Colonic mucosa (tissue), 4 donors: Measurements from ENCODE around the gene WDR7. TPM values are rescaled to one million over a fixed set of nuclear protein-coding genes. Genes with fewer than 3 reads are reported as not detected.
A peak's percentile ranks its signal among the peaks of the same experiment; 100 is the strongest.

ENCODE experiments used
- DNase-seq: peaks from one replicate; pipeline ENCODE4 v3.0.0-alpha.2; 2020
- H3K27ac ChIP-seq: fragments of 200-600 bp; one replicate; pipeline ENCODE4 v1.8.0; 2021
- H3K27me3 ChIP-seq: fragments of 200-600 bp; one replicate; pipeline ENCODE4 v1.8.0; 2021
- H3K36me3 ChIP-seq: fragments of 200-600 bp; one replicate; pipeline ENCODE4 v1.8.0; 2021
- H3K4me1 ChIP-seq: fragments of 200-600 bp; one replicate; pipeline ENCODE4 v1.8.0; 2021; ENCODE audit warnings: mild to moderate bottlenecking
- H3K4me3 ChIP-seq: fragments of 200-600 bp; one replicate; pipeline ENCODE4 v1.8.0; 2021
- H3K9ac ChIP-seq, 2 donors: one replicate each; pipeline ENCODE4 v1.7.0; 2013; ENCODE audit warnings: control low read depth in 2 of 2, low read depth in 2 of 2, low read length in 2 of 2
- H3K9me3 ChIP-seq: fragments of 200-600 bp; one replicate; pipeline ENCODE4 v1.8.0; 2021
- CTCF ChIP-seq: fragments of 200-600 bp; IDR thresholded peaks from one replicate; pipeline ENCODE4 v1.8.0; 2022; ENCODE audit warnings: antibody characterized with exemption, mild to moderate bottlenecking
- intact Hi-C: fragments of 100-400 bp; cut with DNase I; formaldehyde crosslinking; loops from one replicate; pipeline ENCODE4 v1.14.1; 2022
- total RNA-seq, 2 donors: library from RNA; stranded (reverse); fragmentation: NEBNext Ultra II Directional in 1 of 2; extraction: Animal tissue kit (Norgen Biotek cat#: 25700) in 1 of 2; gene quantifications; one replicate each; pipeline ENCODE4 v1.2.1, GENCODE V29; 2021
- donor health status: healthy.
- donor health status: DM: no; HTN: no; CAD: no.
- donor health status: DM: no; HTN: no; CAD: no.

The WDR7 gene
- total RNA-seq = 10 to 100 TPM; 16.8 to 21.2 TPM

- H3K4me1 ChIP-seq = no peaks in the 10 kb centered on the region
- no peaks in the 10 kb centered on the region for H3K36me3 ChIP-seq
- peak within 1 kb of the TSS; percentile 86 to 92 for H3K9ac ChIP-seq
- peak within 1 kb of the TSS; percentile 72 for H3K4me3 ChIP-seq
- H3K27me3 ChIP-seq = no peaks in the 10 kb centered on the region
- no peaks in the 10 kb centered on the region for H3K9me3 ChIP-seq
- DNase-seq = peak; percentile 95
- intact Hi-C loops = no loop called here
- H3K27ac ChIP-seq = peak within 1 kb of the TSS; percentile 79
- no peak for TF ChIP-seq CTCF
These were observed at the start of gene WDR7 for GRCh38 chr18:56650944-56651770. Gene WDR7 (plus strand): TSS chr18:56651359. CDS start chr18:56672516, 21,157 bp downstream.

GRCh38 chr18:56606618-56607017 lies 44.5 kb upstream of the WDR7 start:
- H3K36me3 ChIP-seq = peaks cover 4% of the 10 kb centered on the region

GRCh38 chr18:56615738-56616520 lies 35.2 kb upstream of the WDR7 start:
- no peak overlapping the region for H3K9ac ChIP-seq
- peak; percentile 61 for DNase-seq
- H3K4me1 ChIP-seq = peaks cover 4% of the 10 kb centered on the region
- TF ChIP-seq CTCF = no peak
- no peaks in the 10 kb centered on the region for H3K36me3 ChIP-seq
- no peak overlapping the region for H3K4me3 ChIP-seq
- H3K27ac ChIP-seq = peak overlapping the region; percentile 33
- no peaks in the 10 kb centered on the region for H3K9me3 ChIP-seq
- intact Hi-C loops = no loop called here
- H3K27me3 ChIP-seq = no peaks in the 10 kb centered on the region

More at GRCh38 chr18:56606618-56607017, 44.5 kb upstream of the WDR7 start:
- H3K9ac ChIP-seq = no peak overlapping the region
- DNase-seq = no peak
- no peak for TF ChIP-seq CTCF
- no peaks in the 10 kb centered on the region for H3K27me3 ChIP-seq
- H3K4me3 ChIP-seq = no peak overlapping the region
- intact Hi-C loops = no loop called here
- H3K9me3 ChIP-seq = no peaks in the 10 kb centered on the region
- H3K4me1 ChIP-seq = no peaks in the 10 kb centered on the region
- H3K27ac ChIP-seq = no peak overlapping the region

GRCh38 chr18:56627991-56628390 lies 23.2 kb upstream of the WDR7 start:
- Histone ChIP-seq H3K9ac (no peak overlapping the region), H3K4me1 (peaks cover 10% of the 10 kb centered on the region), H3K4me3 (no peak overlapping the region), H3K27me3 (no peaks in the 10 kb centered on the region), H3K27ac (no peak overlapping the region), H3K36me3 (no peaks in the 10 kb centered on the region), H3K9me3 (no peaks in the 10 kb centered on the region)
- DNase-seq = no peak
- intact Hi-C loops = no loop called here
- TF ChIP-seq CTCF = no peak

- Histone ChIP-seq H3K36me3 (no peaks in the 10 kb centered on the region), H3K4me3 (no peak overlapping the region), H3K27ac (no peak overlapping the region), H3K27me3 (no peaks in the 10 kb centered on the region), H3K9ac (peak overlapping the region in 1 of 2 donors; percentile 14), H3K9me3 (no peaks in the 10 kb centered on the region), H3K4me1 (peaks cover 17% of the 10 kb centered on the region)
- no peak for TF ChIP-seq CTCF
- intact Hi-C loops = no loop called here
- DNase-seq = no peak
These were observed 18.8 kb upstream of the WDR7 start for GRCh38 chr18:56632070-56633022.
